H9 (cell line): ENCODE measurements around the gene C1QB. TPM values are rescaled to one million over a fixed set of nuclear protein-coding genes. Genes with fewer than 3 reads are reported as not detected.

ENCODE experiments used
- DNase-seq: peaks from one replicate; pipeline ENCODE4 v3.0.0-alpha.2; 2017
- H2AFZ ChIP-seq: one replicate; pipeline ENCODE4 v1.6.1; 2013; ENCODE audit warnings: mild to moderate bottlenecking, low read length, control low read depth, moderate library complexity
- H2AK5ac ChIP-seq: 2 replicates; pipeline ENCODE4 v1.6.1; 2013; ENCODE audit warnings: low read length, control low read depth, mixed read lengths; ENCODE audit not compliant: insufficient read length
- H2BK120ac ChIP-seq: one replicate; pipeline ENCODE4 v1.6.1; 2013; ENCODE audit warnings: low read depth, mild to moderate bottlenecking, low read length, control low read depth, inconsistent platforms; ENCODE audit not compliant: poor library complexity, severe bottlenecking
- H2BK12ac ChIP-seq: 2 replicates; pipeline ENCODE4 v1.6.1; 2013; ENCODE audit warnings: low read length, control low read depth, mixed read lengths, low read depth; ENCODE audit not compliant: insufficient read length
- H2BK15ac ChIP-seq: 2 replicates; pipeline ENCODE4 v1.6.1; 2013; ENCODE audit warnings: low read depth, low read length, control low read depth
- H2BK20ac ChIP-seq: one replicate; pipeline ENCODE4 v1.6.1; 2013; ENCODE audit warnings: low read depth, mild to moderate bottlenecking, low read length, control low read depth, inconsistent platforms; ENCODE audit not compliant: poor library complexity, severe bottlenecking
- H2BK5ac ChIP-seq: 2 replicates; pipeline ENCODE4 v1.6.1; 2013; ENCODE audit warnings: low read length, control low read depth, mixed read lengths; ENCODE audit not compliant: insufficient read length
- H3K14ac ChIP-seq: 2 replicates; pipeline ENCODE4 v1.6.1; 2013; ENCODE audit warnings: low read length, control low read depth; ENCODE audit not compliant: insufficient read depth
- H3K18ac ChIP-seq: 2 replicates; pipeline ENCODE4 v1.6.1; 2013; ENCODE audit warnings: low read depth, mild to moderate bottlenecking, mixed read lengths, low read length, control low read depth; ENCODE audit not compliant: insufficient read length
- H3K23ac ChIP-seq: 2 replicates; pipeline ENCODE4 v1.6.1; 2013; ENCODE audit warnings: low read length, control low read depth, mixed read lengths, low read depth; ENCODE audit not compliant: insufficient read length
- H3K23me2 ChIP-seq: 2 replicates; pipeline ENCODE4 v1.6.1; 2013; ENCODE audit warnings: low read depth, mild to moderate bottlenecking, mixed read lengths, low read length, control low read depth; ENCODE audit not compliant: insufficient read length, poor library complexity, severe bottlenecking
- H3K27ac ChIP-seq: 2 replicates; pipeline ENCODE4 v1.5.1; 2013; ENCODE audit warnings: low read length, control low read depth, mixed read lengths, low read depth; ENCODE audit not compliant: insufficient read length
- H3K27me3 ChIP-seq: 2 replicates; pipeline ENCODE4 v1.6.1; 2013; ENCODE audit warnings: low read length, control low read depth, inconsistent platforms; ENCODE audit not compliant: insufficient read depth
- H3K4ac ChIP-seq: 2 replicates; pipeline ENCODE4 v1.6.1; 2013; ENCODE audit warnings: low read depth, mild to moderate bottlenecking, control low read depth, inconsistent platforms, low read length, moderate library complexity
- H3K4me1 ChIP-seq: 2 replicates; pipeline ENCODE4 v1.6.1; 2013; ENCODE audit warnings: low read length, control low read depth, inconsistent platforms; ENCODE audit not compliant: insufficient read depth
- H3K4me2 ChIP-seq: 2 replicates; pipeline ENCODE4 v1.6.1; 2013; ENCODE audit warnings: low read length, control low read depth, mixed read lengths; ENCODE audit not compliant: insufficient read length, insufficient read depth
- H3K56ac ChIP-seq: 2 replicates; pipeline ENCODE4 v1.6.1; 2013; ENCODE audit warnings: low read depth, mild to moderate bottlenecking, mixed read lengths, low read length, control low read depth; ENCODE audit not compliant: insufficient read length
- H3K79me1 ChIP-seq: 2 replicates; pipeline ENCODE4 v1.6.1; 2013; ENCODE audit warnings: low read depth, mild to moderate bottlenecking, moderate library complexity, low read length, control low read depth, inconsistent platforms; ENCODE audit not compliant: insufficient read depth, poor library complexity, severe bottlenecking
- H3K79me2 ChIP-seq: 2 replicates; pipeline ENCODE4 v1.6.1; 2013; ENCODE audit warnings: low read length, control low read depth, inconsistent platforms; ENCODE audit not compliant: insufficient read depth
- H3K9ac ChIP-seq: 2 replicates; pipeline ENCODE4 v1.6.1; 2013; ENCODE audit warnings: low read length, control low read depth, mixed read lengths; ENCODE audit not compliant: insufficient read length; ENCODE audit errors: extremely low read depth
- H3K9me3 ChIP-seq: one replicate; pipeline ENCODE4 v1.6.1; 2013; ENCODE audit warnings: low read depth, low read length, inconsistent platforms; ENCODE audit not compliant: control insufficient read depth
- H3T11ph ChIP-seq: one replicate; pipeline ENCODE4 v1.6.1; 2013; ENCODE audit warnings: mild to moderate bottlenecking, low read length, control low read depth, inconsistent platforms
- H4K20me1 ChIP-seq: one replicate; pipeline ENCODE4 v1.6.1; 2013; ENCODE audit not compliant: control insufficient read depth, insufficient read length, insufficient read depth
- H4K5ac ChIP-seq: 2 replicates; pipeline ENCODE4 v1.6.1; 2013; ENCODE audit warnings: low read depth, mild to moderate bottlenecking, mixed read lengths, low read length, control low read depth; ENCODE audit not compliant: insufficient read length
- H4K8ac ChIP-seq: replicated peaks from 2 replicates; pipeline ENCODE4 v1.6.1; 2013; ENCODE audit warnings: low read length, control low read depth, mixed read lengths, low read depth; ENCODE audit not compliant: insufficient read length
- H4K91ac ChIP-seq: 2 replicates; pipeline ENCODE4 v1.6.1; 2013; ENCODE audit warnings: low read depth, mild to moderate bottlenecking, moderate library complexity, mixed read lengths, low read length, control low read depth; ENCODE audit not compliant: insufficient read length
- H3K27ac Mint-ChIP-seq, 3 experiments: 2 replicates in 2 of 3; 3 replicates in 1 of 3; pipeline ENCODE4 v1.8.0; 2020 to 2021; ENCODE audit warnings: mixed read lengths in 3 of 3, mild to moderate bottlenecking in 1 of 3, moderate library complexity in 1 of 3
- H3K27me3 Mint-ChIP-seq: 2 replicates; pipeline ENCODE4 v1.8.0; 2021; ENCODE audit warnings: low read depth, mild to moderate bottlenecking, moderate library complexity, mixed read lengths
- H3K36me3 Mint-ChIP-seq, 3 experiments: 2 replicates in 2 of 3; 3 replicates in 1 of 3; pipeline ENCODE4 v1.8.0; 2020 to 2021; ENCODE audit warnings: low read depth in 3 of 3, mixed read lengths in 3 of 3; ENCODE audit not compliant: insufficient read depth in 1 of 3
- H3K4me1 Mint-ChIP-seq, 2 experiments: 2 replicates each; pipeline ENCODE4 v1.8.0; 2020; ENCODE audit warnings: mixed read lengths in 2 of 2
- H3K4me3 Mint-ChIP-seq, 2 experiments: 2 replicates in 1 of 2; 3 replicates in 1 of 2; pipeline ENCODE4 v1.8.0; 2020 to 2021; ENCODE audit warnings: mild to moderate bottlenecking in 2 of 2, mixed read lengths in 2 of 2, moderate library complexity in 1 of 2
- H3K9me3 Mint-ChIP-seq, 2 experiments: 2 replicates in 1 of 2; 3 replicates in 1 of 2; pipeline ENCODE4 v1.8.0; 2020; ENCODE audit warnings: mild to moderate bottlenecking in 2 of 2, mixed read lengths in 2 of 2, moderate library complexity in 1 of 2
- CTCF ChIP-seq: fragments of 200-600 bp; sonication (generic); conservative IDR thresholded peaks from 3 replicates; pipeline ENCODE4 v1.8.0; 2021; ENCODE audit warnings: antibody characterized with exemption, mild to moderate bottlenecking
- WGBS: extraction: QIAGEN DNeasy Blood & Tissue Kit; methylation state at CpG from one replicate; pipeline ENCODE4 v1.1.7; 2013; ENCODE audit warnings: missing lambda C conversion rate, low lambda C conversion rate, mixed read lengths; ENCODE audit not compliant: insufficient read length; ENCODE audit errors: extremely low coverage; 5-methylcytosine and 5-hydroxymethylcytosine counted together
- total RNA-seq: library from RNA; stranded (reverse); gene quantifications from 2 replicates; pipeline ENCODE4 v1.2.1, GENCODE V29; 2021

Gene C1QB
- total RNA-seq, 1 experiment from 2014 or later = not detected

GRCh38 chr1:22671999-22672398 is 19.0 kb downstream of the C1QB start:
- H2AK5ac ChIP-seq = no peak overlapping the region
- no peak overlapping the region for H4K8ac ChIP-seq
- no peak overlapping the region for H3K18ac ChIP-seq
- no peak overlapping the region for H4K5ac ChIP-seq
- DNase-seq = no peak
- no CpG with 5 or more reads among the region's 4 CpGs for WGBS
- no peaks in the 10 kb centered on the region for H3K4me1 ChIP-seq
- H3K23ac ChIP-seq = no peak overlapping the region
- no peaks in the 10 kb centered on the region for H3K79me1 ChIP-seq
- H3K4ac ChIP-seq = no peak overlapping the region
- H3K79me2 ChIP-seq = no peaks in the 10 kb centered on the region
- H2BK120ac ChIP-seq = no peak overlapping the region
- no peak overlapping the region for H3K56ac ChIP-seq
- H3K9me3 ChIP-seq = no peaks in the 10 kb centered on the region
- H4K20me1 ChIP-seq = no peaks in the 10 kb centered on the region
- H3K14ac ChIP-seq = no peak overlapping the region
- H3K9ac ChIP-seq = no peak overlapping the region
- Mint-ChIP-seq H3K4me3 (no peak overlapping the region), H3K27ac (no peak overlapping the region), H3K27me3 (peaks cover 3% of the 10 kb centered on the region), H3K4me1 (peaks cover 0 to 21% of the 10 kb centered on the region in 2 experiments; a peak in 3 of 4 replicates), H3K9me3 (no peaks in the 10 kb centered on the region; a peak in 1 of 5 replicates), H3K36me3 (no peaks in the 10 kb centered on the region)
- H4K91ac ChIP-seq = no peak overlapping the region
- H3K4me2 ChIP-seq = no peak overlapping the region
- H2AFZ ChIP-seq = no peak overlapping the region
- no peak overlapping the region for H2BK20ac ChIP-seq
- no peak overlapping the region for H2BK12ac ChIP-seq
- H3K27me3 ChIP-seq = no peaks in the 10 kb centered on the region
- H2BK15ac ChIP-seq = no peak overlapping the region
- no peak overlapping the region for H2BK5ac ChIP-seq
- no peaks in the 10 kb centered on the region for H3K23me2 ChIP-seq
- TF ChIP-seq CTCF = no peak
- no peak overlapping the region for H3T11ph ChIP-seq
- no peak overlapping the region for H3K27ac ChIP-seq
